Prostate gland (tissue), 2 donors: Measurements from ENCODE around the gene STXBP4. TPM values are rescaled to one million over a fixed set of nuclear protein-coding genes. Genes with fewer than 3 reads are reported as not detected.

Experiments used
- DNase-seq: peaks from one replicate; pipeline ENCODE4 v3.0.0-alpha.2; 2019; ENCODE audit warnings: low spot score
- H3K27ac ChIP-seq, 2 donors: fragments of 200-600 bp; sonication (generic); 2 replicates each; pipeline ENCODE4 v1.5.1; 2017 to 2019
- H3K27me3 ChIP-seq: fragments of 200-600 bp; sonication (generic); replicated peaks from 2 replicates; pipeline ENCODE4 v1.5.1; 2019; ENCODE audit not compliant: insufficient read depth
- H3K36me3 ChIP-seq, 2 donors: fragments of 200-600 bp; sonication (generic); 1 replicate in 1 of 2; 2 replicates in 1 of 2; pipeline versions ENCODE4 v1.5.1 to v1.8.1; 2017 to 2019
- H3K4me1 ChIP-seq: fragments of 200-600 bp; sonication (generic); replicated peaks from 2 replicates; pipeline ENCODE4 v1.5.1; 2019
- H3K4me3 ChIP-seq, 2 donors: fragments of 200-600 bp; sonication (generic); 2 replicates each; pipeline ENCODE4 v1.5.1; 2017 to 2019
- H3K9me3 ChIP-seq: fragments of 200-600 bp; sonication (generic); 2 replicates; pipeline ENCODE4 v1.5.1; 2017
- CTCF ChIP-seq, 4 experiments: fragments of 200-600 bp in 2 of 4; fragments of 450-650 bp in 2 of 4; sonication (generic) in 2 of 4; IDR thresholded peaks; 1 replicate in 3 of 4; 2 replicates in 1 of 4; pipeline ENCODE4 v1.5.1; 2016 to 2019; ENCODE audit warnings: antibody characterized with exemption in 4 of 4, mild to moderate bottlenecking in 2 of 4, moderate library complexity in 2 of 4
- POLR2A ChIP-seq: fragments of 450-650 bp; IDR thresholded peaks from one replicate; pipeline ENCODE4 v1.6.1; 2016; ENCODE audit warnings: antibody characterized with exemption, mild to moderate bottlenecking
- POLR2AphosphoS5 ChIP-seq: sonication (generic); formaldehyde crosslinking; IDR thresholded peaks from one replicate; pipeline ENCODE4 v1.6.1; 2017; ENCODE audit warnings: antibody characterized with exemption
- WGBS: methylation state at CpG from one replicate; pipeline ENCODE4 v1.1.5; 2018; 5-methylcytosine and 5-hydroxymethylcytosine counted together
- intact Hi-C: fragments of 100-400 bp; cut with DNase I; formaldehyde crosslinking; loops from one replicate; pipeline ENCODE4 v1.14.2; 2022
- total RNA-seq, 2 donors: library from RNA; depleted of rRNA; stranded (reverse); fragments of >200 nt; gene quantifications; one replicate each; pipeline ENCODE4 v1.1.0, GENCODE V29; 2016

The STXBP4 gene
- total RNA-seq, 2 donors from 2014 or later = 7.2 to 29.0 TPM

DNA sequence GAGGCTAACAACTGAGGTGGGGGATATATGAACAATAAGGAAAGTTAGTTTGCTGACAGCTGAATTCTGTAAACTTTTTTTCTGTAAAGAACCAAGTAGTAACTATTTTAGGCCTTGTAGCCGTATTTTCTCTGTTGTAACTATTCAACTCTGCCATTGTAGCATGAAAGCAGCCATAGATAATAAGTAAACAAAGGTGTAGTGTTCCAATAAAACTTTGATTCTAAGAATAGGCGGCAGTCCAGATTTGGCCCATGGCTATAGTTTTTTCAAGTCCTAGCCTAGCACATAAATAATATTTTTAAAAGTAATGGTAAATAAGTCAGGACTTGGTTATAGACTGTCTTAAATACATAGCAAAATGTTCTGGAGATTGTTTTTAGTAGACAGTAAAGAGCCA lies 142.0 kb downstream of the STXBP4 start:
- Histone ChIP-seq H3K4me3 (no peak overlapping the region), H3K36me3 (no peaks in the 10 kb centered on the region), H3K9me3 (no peaks in the 10 kb centered on the region), H3K27me3 (no peaks in the 10 kb centered on the region), H3K4me1 (no peaks in the 10 kb centered on the region), H3K27ac (no peak overlapping the region)
- TF ChIP-seq POLR2A (no peak), POLR2AphosphoS5 (no peak), CTCF (IDR thresholded peaks at IDR 0.05) (no peak)
- no peak for DNase-seq
- intact Hi-C loops = no loop called here
- WGBS = 43% methylated on average over 2 of the region's 2 CpGs

GRCh38 chr17:55114283-55114682 lies 145.7 kb downstream of the STXBP4 start:
- peaks cover 3% of the 10 kb centered on the region for H3K4me1 ChIP-seq
- H3K4me3 ChIP-seq = no peak overlapping the region
- TF ChIP-seq POLR2A (no peak), POLR2AphosphoS5 (no peak), CTCF (IDR thresholded peaks at IDR 0.05) (no peak)
- no peak overlapping the region for H3K27ac ChIP-seq
- H3K36me3 ChIP-seq = no peaks in the 10 kb centered on the region
- intact Hi-C loops = no loop called here
- no peak for DNase-seq
- no peaks in the 10 kb centered on the region for H3K9me3 ChIP-seq
- H3K27me3 ChIP-seq = no peaks in the 10 kb centered on the region

- Histone ChIP-seq H3K4me1 (peaks cover 3% of the 10 kb centered on the region), H3K27me3 (no peaks in the 10 kb centered on the region), H3K36me3 (no peaks in the 10 kb centered on the region), H3K9me3 (no peaks in the 10 kb centered on the region), H3K27ac (no peak overlapping the region), H3K4me3 (no peak overlapping the region)
- TF ChIP-seq POLR2A (no peak), CTCF (IDR thresholded peaks at IDR 0.05) (no peak), POLR2AphosphoS5 (no peak)
- 3% methylated on average over 2 of the region's 2 CpGs for WGBS
- intact Hi-C loops = no loop called here
- no peak for DNase-seq
Measured at GRCh38 chr17:55116440-55116914, 147.9 kb downstream of the STXBP4 start.

GRCh38 chr17:55117164-55117563 lies 148.6 kb downstream of the STXBP4 start:
- H3K4me3 ChIP-seq = no peak overlapping the region
- WGBS = 39% methylated on average over 3 of the region's 3 CpGs
- no peaks in the 10 kb centered on the region for H3K36me3 ChIP-seq
- H3K27me3 ChIP-seq = no peaks in the 10 kb centered on the region
- no peaks in the 10 kb centered on the region for H3K9me3 ChIP-seq
- TF ChIP-seq CTCF (IDR thresholded peaks at IDR 0.05) (no peak), POLR2AphosphoS5 (no peak), POLR2A (no peak)
- intact Hi-C loops = no loop called here
- H3K27ac ChIP-seq = no peak overlapping the region
- DNase-seq = no peak
- peaks cover 3% of the 10 kb centered on the region for H3K4me1 ChIP-seq

GRCh38 chr17:55120651-55121050 lies 152.1 kb downstream of the STXBP4 start:
- Histone ChIP-seq H3K27ac (no peak overlapping the region), H3K27me3 (no peaks in the 10 kb centered on the region)
- intact Hi-C loops = no loop called here

More at GRCh38 chr17:55120651-55121050, 152.1 kb downstream of the STXBP4 start:
- Histone ChIP-seq H3K4me3 (no peak overlapping the region), H3K4me1 (peaks cover 3% of the 10 kb centered on the region), H3K36me3 (no peaks in the 10 kb centered on the region), H3K9me3 (no peaks in the 10 kb centered on the region)
- no peak for DNase-seq
- TF ChIP-seq POLR2AphosphoS5 = no peak
- TF ChIP-seq CTCF (IDR thresholded peaks at IDR 0.05) = no peak
- no peak for TF ChIP-seq POLR2A
